Activated T-cell treated with anti-CD3 and anti-CD28 coated beads, Interleukin-2, amount 50 U/mL, for 24 hours (primary cell): ENCODE measurements around the gene ITGB6.
"Not testable (repeated sequence)": the region's sequence is repeated elsewhere in the genome, so short reads cannot be mapped to it uniquely, and the experiment has no call there.

Experiments used
- DNase-seq: peaks from one replicate; pipeline ENCODE4 v3.0.0-alpha.2; 2020
- H3K27ac Mint-ChIP-seq: 2 replicates; pipeline ENCODE4 v1.8.0; 2020; ENCODE audit warnings: mild to moderate bottlenecking, mixed read lengths
- H3K27me3 Mint-ChIP-seq: 2 replicates; pipeline ENCODE4 v1.8.0; 2020; ENCODE audit warnings: mixed read lengths
- H3K36me3 Mint-ChIP-seq: 2 replicates; pipeline ENCODE4 v1.8.0; 2020; ENCODE audit warnings: low read depth, mixed read lengths
- H3K4me1 Mint-ChIP-seq: 2 replicates; pipeline ENCODE4 v1.8.0; 2020; ENCODE audit warnings: low read depth, mixed read lengths
- H3K4me3 Mint-ChIP-seq: 2 replicates; pipeline ENCODE4 v1.8.0; 2020; ENCODE audit warnings: mild to moderate bottlenecking, moderate library complexity, mixed read lengths
- H3K9me3 Mint-ChIP-seq: 2 replicates; pipeline ENCODE4 v1.8.0; 2020; ENCODE audit warnings: mixed read lengths

Gene ITGB6

DNA sequence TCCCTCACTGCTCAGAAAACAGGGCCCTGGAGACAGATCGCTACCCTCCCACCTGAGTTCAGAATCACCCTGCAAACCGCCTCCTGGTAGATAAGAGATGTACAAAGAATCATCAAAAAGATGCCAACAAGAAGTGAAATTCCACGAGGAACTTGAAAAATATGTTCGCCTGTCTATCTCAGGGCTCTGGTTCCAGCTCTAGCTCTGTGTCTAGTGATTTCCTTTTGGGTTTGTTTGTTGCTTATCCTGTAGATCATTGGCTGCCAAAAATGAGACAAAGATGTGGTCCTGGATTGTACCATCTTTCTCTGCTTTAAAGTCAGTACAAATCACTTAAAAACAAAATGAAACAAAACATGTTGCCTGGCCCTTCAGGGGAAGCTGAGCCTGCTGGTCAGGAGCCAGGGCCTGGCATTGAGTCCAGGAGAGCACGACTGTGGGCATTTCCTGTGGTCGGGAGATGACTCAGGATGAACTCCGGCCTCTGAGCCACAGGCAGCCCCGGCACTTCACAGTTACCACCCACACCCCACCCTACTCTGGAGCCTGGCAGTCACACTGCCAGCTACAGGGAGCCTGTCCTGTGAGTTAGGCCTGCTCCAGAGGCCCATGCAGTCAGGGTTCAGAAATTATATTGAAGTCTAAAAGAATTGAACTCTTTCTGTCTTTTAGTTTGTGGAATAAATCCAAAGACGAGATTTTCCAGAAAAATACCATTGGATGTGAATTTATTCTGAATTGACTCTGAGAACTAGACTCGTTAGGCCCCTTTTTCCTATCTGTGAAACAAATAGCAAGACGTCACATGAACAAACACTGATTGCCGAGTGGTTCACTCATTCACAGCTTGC, 8.0 kb upstream of the ITGB6 start:
- H3K4me1 Mint-ChIP-seq = peaks cover 34% of the 10 kb centered on the region
- no peak for DNase-seq
- no peaks in the 10 kb centered on the region for H3K27me3 Mint-ChIP-seq
- peak overlapping the region; percentile 76 for H3K27ac Mint-ChIP-seq
- no peaks in the 10 kb centered on the region for H3K9me3 Mint-ChIP-seq
- H3K36me3 Mint-ChIP-seq = no peaks in the 10 kb centered on the region
- no peak overlapping the region for H3K4me3 Mint-ChIP-seq

DNA sequence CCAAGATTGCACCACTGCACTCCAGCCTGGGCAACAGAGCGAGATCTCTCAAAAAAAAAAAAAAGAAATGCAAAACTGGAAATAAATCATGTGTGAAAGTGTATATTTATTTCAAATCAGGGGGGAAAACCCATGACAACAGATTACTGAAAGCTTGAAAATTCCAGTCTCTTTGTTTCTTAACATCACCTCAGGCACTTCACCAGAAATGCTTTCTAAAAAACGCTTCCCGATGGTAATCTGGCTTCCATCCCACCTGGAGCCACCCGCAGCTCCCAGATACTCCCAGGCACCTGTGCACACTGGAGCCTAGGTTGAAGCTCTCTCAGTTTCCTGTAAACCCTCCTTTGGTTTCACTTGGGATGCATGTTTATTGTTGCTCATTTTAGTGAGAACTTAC, 7.2 kb upstream of the ITGB6 start:
- Mint-ChIP-seq H3K27ac (no peak overlapping the region), H3K27me3 (no peaks in the 10 kb centered on the region), H3K4me3 (no peak overlapping the region), H3K9me3 (no peaks in the 10 kb centered on the region), H3K36me3 (no peaks in the 10 kb centered on the region), H3K4me1 (peaks cover 34% of the 10 kb centered on the region)
- no peak for DNase-seq

DNA sequence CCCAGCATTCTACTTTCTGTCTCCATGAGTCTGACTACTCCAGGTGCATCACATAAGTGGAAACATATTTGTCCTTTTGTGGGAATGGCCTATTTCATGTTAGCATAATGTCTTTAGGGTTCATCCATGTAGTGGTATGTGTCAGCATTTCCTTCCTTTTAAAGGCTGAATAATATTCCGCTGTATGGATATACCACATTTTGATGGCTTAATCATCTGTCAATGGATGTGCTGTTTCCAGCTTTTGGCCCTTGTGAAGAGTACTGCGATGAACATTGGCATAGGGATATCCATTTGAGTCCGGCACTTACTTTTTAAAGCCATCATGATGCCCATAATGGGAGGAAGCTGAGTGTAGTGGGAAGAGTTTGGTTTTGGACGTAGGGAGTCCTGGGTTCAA, 6.4 kb upstream of the ITGB6 start:
- no peaks in the 10 kb centered on the region for H3K27me3 Mint-ChIP-seq

DNA sequence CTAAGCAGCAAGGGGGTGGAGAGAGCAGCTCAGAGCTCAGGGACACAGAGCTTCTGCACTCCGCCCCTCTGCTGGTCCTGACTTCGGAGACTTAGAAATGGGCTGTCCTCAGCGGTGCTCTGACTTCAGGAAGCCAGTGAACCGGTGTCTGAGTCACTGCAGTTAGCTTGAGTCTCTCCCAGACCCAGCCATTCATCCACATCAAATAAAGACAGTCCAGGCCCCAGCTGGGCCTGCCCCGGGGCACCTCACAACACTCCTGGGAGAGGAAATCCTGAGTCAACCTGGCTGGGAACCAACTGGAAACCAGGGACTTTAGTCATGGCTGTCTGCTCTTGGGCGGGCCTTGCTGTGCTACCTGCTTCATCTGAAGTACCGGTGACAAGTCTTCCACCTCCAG, 5.4 kb upstream of the ITGB6 start:
- no peak overlapping the region for H3K4me3 Mint-ChIP-seq
- peaks cover 27% of the 10 kb centered on the region for H3K4me1 Mint-ChIP-seq
- H3K36me3 Mint-ChIP-seq = no peaks in the 10 kb centered on the region
- H3K27me3 Mint-ChIP-seq = no peaks in the 10 kb centered on the region
- H3K9me3 Mint-ChIP-seq = no peaks in the 10 kb centered on the region
- no peak overlapping the region for H3K27ac Mint-ChIP-seq
- DNase-seq = no peak

More for the DNA sequence above, 6.4 kb upstream of the ITGB6 start:
- Mint-ChIP-seq H3K27ac (no peak overlapping the region), H3K4me3 (no peak overlapping the region), H3K36me3 (no peaks in the 10 kb centered on the region), H3K4me1 (peaks cover 34% of the 10 kb centered on the region), H3K9me3 (no peaks in the 10 kb centered on the region)
- DNase-seq = no peak

DNA sequence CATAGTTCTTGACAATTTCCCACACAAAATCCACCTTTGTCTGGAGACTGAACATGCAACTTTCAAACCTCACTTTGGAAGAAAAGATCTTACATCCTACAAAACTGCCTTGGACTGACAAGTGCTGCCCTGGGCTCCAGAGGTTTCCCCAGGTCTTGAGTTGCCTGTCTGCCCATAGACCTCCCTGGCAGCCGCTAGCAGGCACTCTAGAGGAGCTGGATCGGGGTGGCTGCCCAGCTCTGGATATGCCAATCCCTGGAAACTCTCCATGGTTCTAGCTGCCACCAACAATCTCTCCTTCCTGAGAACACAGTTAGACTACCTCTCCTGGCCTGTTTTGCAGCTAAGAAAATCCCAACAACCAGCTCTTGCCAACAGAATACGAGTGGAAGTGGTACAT, 3.4 kb upstream of the ITGB6 start:
- no peak overlapping the region for H3K27ac Mint-ChIP-seq
- no peak overlapping the region for H3K4me3 Mint-ChIP-seq
- peaks cover 14% of the 10 kb centered on the region for H3K4me1 Mint-ChIP-seq
- no peaks in the 10 kb centered on the region for H3K27me3 Mint-ChIP-seq
- H3K9me3 Mint-ChIP-seq = no peaks in the 10 kb centered on the region
- no peak for DNase-seq
- H3K36me3 Mint-ChIP-seq = no peaks in the 10 kb centered on the region

DNA sequence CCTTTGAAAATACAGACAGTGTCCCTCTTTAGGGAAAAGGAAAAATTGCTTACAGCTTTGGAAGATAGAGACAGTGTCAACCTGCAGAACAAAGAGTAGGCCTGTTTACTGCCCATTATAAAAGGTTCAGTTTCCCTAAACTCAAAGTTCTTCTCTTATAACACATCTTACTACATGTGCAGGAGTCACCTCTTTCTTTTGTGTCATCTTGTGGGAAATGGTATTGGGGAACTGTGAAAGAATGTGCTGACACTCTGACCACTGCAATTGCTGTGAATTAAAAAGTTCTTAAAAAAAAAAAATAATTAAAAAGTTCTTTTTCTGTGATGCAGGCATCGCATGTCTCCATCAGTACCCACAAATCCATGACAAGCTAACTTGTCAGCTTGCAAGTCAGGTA, 2.9 kb upstream of the ITGB6 start:
- no peaks in the 10 kb centered on the region for H3K9me3 Mint-ChIP-seq
- no peaks in the 10 kb centered on the region for H3K36me3 Mint-ChIP-seq
- DNase-seq = no peak
- H3K4me3 Mint-ChIP-seq = no peak overlapping the region
- H3K4me1 Mint-ChIP-seq = peaks cover 10% of the 10 kb centered on the region
- no peak overlapping the region for H3K27ac Mint-ChIP-seq
- H3K27me3 Mint-ChIP-seq = no peaks in the 10 kb centered on the region

DNA sequence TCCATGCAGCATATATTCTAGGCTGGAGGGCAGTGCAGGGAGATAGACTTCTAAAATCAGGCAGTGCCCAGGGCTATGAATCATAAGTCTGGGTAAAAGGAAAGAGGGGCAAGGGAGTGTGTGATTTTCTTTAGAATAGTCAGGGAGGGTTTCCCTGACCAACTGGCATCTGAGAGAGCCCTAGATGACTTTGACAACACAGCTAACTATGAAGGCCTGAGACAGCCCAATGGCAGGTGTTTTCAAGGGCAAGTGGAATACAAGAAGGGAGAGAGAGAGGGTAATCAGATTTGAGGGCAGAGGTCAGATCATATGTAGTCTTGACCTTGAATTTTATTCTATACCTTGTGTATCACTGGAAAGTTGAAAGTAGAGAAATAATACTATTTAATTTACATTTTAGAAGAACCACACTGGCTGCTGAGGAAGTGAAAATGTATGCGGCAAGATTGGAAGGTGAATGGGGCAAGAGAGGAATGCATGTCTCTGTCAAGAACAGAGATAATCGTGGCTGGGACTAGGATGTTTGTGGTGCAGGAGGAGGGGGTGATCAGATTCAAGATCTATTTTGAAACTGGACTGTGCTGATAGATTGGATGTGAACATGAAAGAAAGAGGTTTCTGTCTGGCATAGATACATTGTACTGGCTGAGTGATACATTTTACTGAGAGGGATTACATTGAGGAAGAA, 1.9 kb upstream of the ITGB6 start:
- no peaks in the 10 kb centered on the region for H3K4me1 Mint-ChIP-seq
- H3K27ac Mint-ChIP-seq = no peak overlapping the region
- H3K9me3 Mint-ChIP-seq = no peaks in the 10 kb centered on the region
- no peak overlapping the region for H3K4me3 Mint-ChIP-seq
- no peaks in the 10 kb centered on the region for H3K36me3 Mint-ChIP-seq
- no peaks in the 10 kb centered on the region for H3K27me3 Mint-ChIP-seq
- no peak for DNase-seq

DNA sequence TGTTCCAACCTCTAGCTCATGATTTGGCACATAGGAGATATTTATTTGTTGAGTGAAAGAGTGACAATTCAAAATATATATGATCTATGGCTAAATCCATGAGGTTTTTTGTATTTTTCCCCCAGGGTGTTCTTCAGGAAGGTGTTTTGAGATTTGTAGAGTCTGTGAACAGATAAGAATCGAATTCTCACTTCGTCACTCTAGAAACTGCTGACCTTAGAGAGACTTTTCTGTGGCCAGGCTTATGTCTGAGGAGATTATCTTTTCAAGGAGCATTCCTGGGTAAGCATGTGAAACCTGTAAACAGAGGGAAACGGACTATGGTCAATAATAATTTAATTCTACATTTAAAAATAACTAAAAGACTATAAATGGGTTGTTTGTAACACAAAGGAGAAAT, 849 bp upstream of the ITGB6 start:
- no peak for DNase-seq
- Mint-ChIP-seq H3K9me3 (no peaks in the 10 kb centered on the region), H3K36me3 (no peaks in the 10 kb centered on the region), H3K4me1 (no peaks in the 10 kb centered on the region), H3K27me3 (no peaks in the 10 kb centered on the region), H3K4me3 (no peak overlapping the region), H3K27ac (no peak overlapping the region)

DNA sequence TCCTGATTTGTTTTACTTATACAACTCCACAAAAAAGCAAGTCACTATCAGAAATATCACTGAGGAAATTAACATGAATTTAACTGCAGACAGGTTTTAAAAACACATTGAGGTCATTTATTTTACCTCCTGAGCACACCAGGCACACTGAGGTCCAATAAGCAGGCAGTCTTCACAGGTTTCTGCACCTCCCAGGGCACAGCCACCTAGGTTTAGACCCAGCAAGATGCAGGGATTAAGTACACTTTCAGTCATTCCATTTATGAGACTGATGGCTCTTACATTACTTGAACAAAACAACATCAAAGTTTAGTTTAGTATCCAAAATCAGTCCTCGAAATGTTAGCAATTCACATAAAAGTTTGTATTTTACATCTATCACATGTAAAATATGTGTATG, 1.0 kb downstream of the ITGB6 start:
- no peaks in the 10 kb centered on the region for H3K36me3 Mint-ChIP-seq
- H3K27me3 Mint-ChIP-seq = no peaks in the 10 kb centered on the region
- H3K9me3 Mint-ChIP-seq = no peaks in the 10 kb centered on the region
- no peak overlapping the region for H3K27ac Mint-ChIP-seq
- H3K4me3 Mint-ChIP-seq = no peak overlapping the region
- peaks cover 2% of the 10 kb centered on the region for H3K4me1 Mint-ChIP-seq
- no peak for DNase-seq

DNA sequence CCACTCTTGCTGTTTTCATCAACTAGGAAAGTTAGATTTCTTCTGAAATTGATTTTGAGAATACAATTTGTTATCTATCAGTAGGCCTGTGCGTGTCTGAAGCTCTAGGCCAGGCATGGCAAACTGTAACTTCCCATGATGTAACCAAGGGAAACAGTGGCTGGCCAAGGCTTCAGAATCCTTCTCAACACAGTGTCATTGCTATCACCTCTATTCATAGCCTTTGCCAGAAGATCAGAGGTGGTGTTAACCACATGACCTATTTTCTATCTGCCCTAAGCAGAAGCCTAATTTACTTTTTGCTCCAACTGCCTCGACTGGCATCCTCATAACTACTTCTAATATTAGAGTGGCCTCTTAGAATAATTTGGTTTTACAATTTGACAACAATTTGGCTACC, 2.5 kb downstream of the ITGB6 start:
- no peaks in the 10 kb centered on the region for H3K36me3 Mint-ChIP-seq
- no peak overlapping the region for H3K4me3 Mint-ChIP-seq
- H3K27me3 Mint-ChIP-seq = no peaks in the 10 kb centered on the region
- H3K27ac Mint-ChIP-seq = no peak overlapping the region
- peaks cover 5% of the 10 kb centered on the region for H3K4me1 Mint-ChIP-seq
- H3K9me3 Mint-ChIP-seq = no peaks in the 10 kb centered on the region
- DNase-seq = no peak

DNA sequence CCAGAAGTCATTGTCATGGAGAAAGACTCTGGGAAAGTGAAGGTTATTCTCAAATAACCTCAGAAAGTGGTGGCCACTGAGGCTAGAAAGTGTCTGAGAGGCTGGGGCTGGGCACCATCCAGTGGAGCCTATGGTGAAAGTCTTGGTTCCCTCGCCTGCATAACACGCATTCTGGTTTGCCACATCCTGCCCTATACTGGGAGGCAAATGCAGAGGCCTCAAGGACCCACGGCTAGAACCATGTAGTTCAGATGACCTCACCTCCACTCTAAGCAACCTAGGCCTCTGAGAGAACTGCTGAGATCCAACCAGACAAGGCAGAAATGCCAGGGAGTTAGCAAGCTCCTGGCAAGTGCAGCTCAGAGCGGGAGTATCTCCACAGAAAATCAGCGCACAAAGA, 5.1 kb downstream of the ITGB6 start:
- Mint-ChIP-seq H3K36me3 (no peaks in the 10 kb centered on the region), H3K4me1 (peaks cover 6% of the 10 kb centered on the region), H3K27ac (no peak overlapping the region), H3K27me3 (no peaks in the 10 kb centered on the region), H3K9me3 (no peaks in the 10 kb centered on the region), H3K4me3 (no peak overlapping the region)
- DNase-seq = no peak

DNA sequence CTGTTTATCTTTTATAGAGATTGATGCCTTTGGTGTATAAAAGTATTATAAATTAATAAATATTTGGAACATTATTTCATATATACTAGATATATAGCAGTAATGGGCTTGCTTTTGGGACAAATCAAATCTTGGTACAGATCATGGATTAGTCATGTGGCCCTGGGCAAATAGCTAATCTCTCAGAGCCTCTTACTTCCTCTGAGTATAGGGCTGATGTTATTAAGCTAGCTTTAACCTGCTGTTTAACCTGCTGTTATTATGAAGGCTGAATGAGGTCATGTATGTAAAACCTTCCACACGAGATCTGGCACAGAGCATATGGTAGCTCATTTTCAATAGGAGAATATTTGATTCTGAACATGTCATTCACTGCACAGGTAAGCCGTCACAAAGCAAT, 5.7 kb downstream of the ITGB6 start:
- H3K4me3 Mint-ChIP-seq = no peak overlapping the region
- no peaks in the 10 kb centered on the region for H3K36me3 Mint-ChIP-seq

DNA sequence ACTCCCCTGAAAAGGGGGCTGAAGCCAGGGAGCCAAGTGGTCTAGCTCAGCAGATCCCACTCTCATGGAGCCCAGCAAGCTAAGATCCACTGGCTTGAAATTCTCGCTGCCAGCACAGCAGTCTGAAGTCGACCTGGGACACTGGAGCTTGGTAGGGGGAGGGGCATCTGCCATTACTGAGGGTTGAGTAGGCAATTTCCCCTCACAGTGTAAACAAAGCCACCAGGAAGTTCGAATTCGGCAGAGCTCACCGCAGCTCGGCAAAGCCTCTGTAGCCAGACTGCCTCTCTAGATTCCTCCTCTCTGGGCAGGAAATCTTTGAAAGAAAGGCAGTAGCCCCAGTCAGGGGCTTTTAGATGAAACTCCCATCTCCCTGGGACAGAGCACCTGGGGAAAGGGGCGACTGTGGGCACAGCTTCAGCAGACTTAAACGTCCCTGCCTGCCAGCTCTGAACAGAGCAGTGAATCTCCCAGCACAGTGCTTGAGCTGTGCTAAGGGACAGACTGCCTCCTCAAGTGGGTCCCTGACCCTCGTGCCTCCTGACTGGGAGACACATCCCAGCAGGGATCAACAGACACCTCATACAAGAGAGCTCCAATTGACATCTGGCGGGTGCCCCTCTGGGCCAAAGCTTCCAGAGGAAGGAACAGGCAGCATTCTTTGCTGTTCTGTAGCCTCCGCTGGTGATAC, 18.8 kb downstream of the ITGB6 start:
- not testable (repeated sequence) for H3K27ac Mint-ChIP-seq, H3K36me3 Mint-ChIP-seq, H3K4me1 Mint-ChIP-seq, H3K9me3 Mint-ChIP-seq, H3K4me3 Mint-ChIP-seq, DNase-seq
- H3K27me3 Mint-ChIP-seq = peaks cover 20% of the 10 kb centered on the region

More for the DNA sequence above, 5.7 kb downstream of the ITGB6 start:
- Mint-ChIP-seq H3K9me3 (no peaks in the 10 kb centered on the region), H3K27ac (no peak overlapping the region), H3K4me1 (peaks cover 6% of the 10 kb centered on the region), H3K27me3 (no peaks in the 10 kb centered on the region)
- DNase-seq = no peak

DNA sequence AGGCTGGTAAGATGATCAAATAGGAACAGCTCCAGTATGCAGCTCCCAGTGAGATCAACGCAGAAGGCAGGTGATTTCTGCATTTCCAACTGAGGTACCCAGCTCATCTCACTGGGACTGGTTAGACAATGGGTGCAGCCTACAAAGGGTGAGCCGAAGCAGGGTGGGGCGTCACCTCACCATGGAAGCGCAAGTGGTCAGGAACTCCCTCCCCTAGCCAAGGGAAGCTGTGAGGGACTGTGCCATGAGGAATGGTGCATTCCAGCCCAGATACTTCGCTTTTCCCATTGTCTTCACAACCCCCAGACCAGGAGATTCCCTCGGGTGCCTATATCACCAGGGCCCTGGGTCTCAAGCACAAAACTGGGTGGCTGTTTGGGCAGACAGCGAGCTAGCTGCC, 19.4 kb downstream of the ITGB6 start:
- H3K27me3 Mint-ChIP-seq = peaks cover 20% of the 10 kb centered on the region
- H3K9me3 Mint-ChIP-seq, DNase-seq, H3K27ac Mint-ChIP-seq, H3K4me3 Mint-ChIP-seq, H3K36me3 Mint-ChIP-seq, H3K4me1 Mint-ChIP-seq: not testable (repeated sequence)

DNA sequence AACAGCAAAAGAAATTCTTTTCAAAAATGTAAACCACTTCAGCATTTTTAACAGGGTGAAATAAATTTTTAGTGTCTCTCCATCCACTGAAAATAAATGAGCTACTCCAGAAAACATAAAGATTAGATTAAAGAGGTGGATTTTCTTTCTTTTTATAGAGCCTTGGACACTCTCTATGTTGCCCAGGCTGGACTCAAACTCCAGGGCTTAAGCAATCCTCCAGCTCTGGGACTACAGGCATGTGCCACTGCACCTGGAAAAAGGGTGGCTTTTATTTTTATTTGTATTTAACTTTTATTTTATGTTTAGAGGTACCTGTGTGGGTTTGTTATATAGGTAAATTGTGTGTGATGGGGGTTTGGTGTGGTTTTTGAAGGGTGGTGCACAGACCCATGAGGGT, 19.9 kb downstream of the ITGB6 start:
- no peaks in the 10 kb centered on the region for H3K9me3 Mint-ChIP-seq
- H3K4me1 Mint-ChIP-seq = peaks cover 8% of the 10 kb centered on the region
- no peak overlapping the region for H3K27ac Mint-ChIP-seq
- no peaks in the 10 kb centered on the region for H3K36me3 Mint-ChIP-seq
- no peak overlapping the region for H3K4me3 Mint-ChIP-seq
- peaks cover 20% of the 10 kb centered on the region for H3K27me3 Mint-ChIP-seq
- DNase-seq = no peak
